GM21381 (cell line): ENCODE data around the gene FSTL3.

Experiments used
- ATAC-seq: cut with Tn5 transposase; IDR thresholded peaks from one replicate; pipeline ENCODE4 v1.9.1; 2021; ENCODE audit warnings: mild to moderate bottlenecking, moderate library complexity; ENCODE audit not compliant: unreplicated experiment

Gene FSTL3

DNA sequence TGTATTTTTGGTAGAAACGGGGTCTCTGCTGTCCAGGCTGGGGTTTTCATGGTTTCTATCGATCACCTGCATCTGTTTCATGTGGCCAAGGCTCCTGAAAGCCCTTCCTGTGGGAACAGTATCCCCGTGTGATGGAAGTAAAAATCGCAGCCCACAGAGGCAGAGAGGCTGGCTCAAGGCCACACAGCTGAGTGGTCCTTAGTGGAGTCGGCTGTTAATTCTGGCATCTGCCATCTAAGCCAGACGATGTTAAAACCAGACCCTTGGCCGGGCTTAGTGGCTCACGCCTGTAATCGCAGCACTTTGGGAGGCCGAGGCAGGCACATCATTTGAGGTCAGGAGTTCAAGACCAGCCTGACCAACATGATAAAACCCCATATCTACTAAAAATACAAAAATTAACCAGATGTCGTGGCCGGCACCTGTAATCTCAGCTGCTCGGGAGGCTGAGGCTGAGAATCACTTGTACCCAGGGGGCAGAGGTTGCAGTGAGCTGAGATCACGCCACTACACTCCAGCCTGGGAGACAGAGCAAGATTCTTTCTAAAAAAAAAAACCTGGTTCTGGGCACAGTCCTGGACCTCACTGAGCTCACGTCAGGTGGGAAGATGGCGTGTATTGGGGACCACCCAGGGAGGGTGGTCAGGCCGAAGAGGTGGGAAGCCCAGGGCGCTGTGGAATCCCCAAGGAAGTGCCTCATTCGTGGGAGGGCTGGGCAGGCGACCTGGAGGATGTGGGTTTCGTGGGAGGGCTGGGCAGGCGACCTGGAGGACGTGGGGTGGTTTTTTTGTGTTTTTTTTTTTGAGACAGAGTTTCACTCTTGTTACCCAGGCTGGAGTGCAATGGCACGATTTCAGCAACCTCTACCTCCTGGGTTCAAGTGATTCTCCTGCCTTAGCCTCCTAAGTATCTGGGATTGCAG lies 56.2 kb downstream of the FSTL3 start:
- ATAC-seq, result no peak
